Stimulated activated memory B cell treated with anti-CD40 and anti-IgM and Interleukin-4, amounts not matched to agents 10 μg/mL and 1 μg/mL and 100 μg/mL, for 72 hours (primary cell): ENCODE measurements around the gene FGD1.

Source experiments
- ATAC-seq: fragments of 150-1000 bp; cut with Tn5 transposase; 2 replicates; pipeline ENCODE4 v1.10.0; 2021
- H3K27ac Mint-ChIP-seq: one replicate; pipeline ENCODE4 v1.8.0; 2022; ENCODE audit warnings: mild to moderate bottlenecking, mixed read lengths
- H3K27me3 Mint-ChIP-seq: one replicate; pipeline ENCODE4 v1.8.0; 2022; ENCODE audit warnings: mixed read lengths
- H3K36me3 Mint-ChIP-seq: one replicate; pipeline ENCODE4 v1.8.0; 2022; ENCODE audit warnings: mixed read lengths
- H3K4me1 Mint-ChIP-seq: one replicate; pipeline ENCODE4 v1.8.0; 2022; ENCODE audit warnings: mixed read lengths
- H3K4me3 Mint-ChIP-seq: one replicate; pipeline ENCODE4 v1.8.0; 2022; ENCODE audit warnings: mild to moderate bottlenecking, moderate library complexity, mixed read lengths
- H3K9me3 Mint-ChIP-seq: one replicate; pipeline ENCODE4 v1.8.0; 2022; ENCODE audit warnings: mixed read lengths

The FGD1 gene

GRCh38 chrX:54435121-54435520 is 60.9 kb downstream of the FGD1 start:
- Mint-ChIP-seq H3K4me3 (no peak overlapping the region), H3K9me3 (no peaks in the 10 kb centered on the region), H3K4me1 (no peaks in the 10 kb centered on the region), H3K27me3 (no peaks in the 10 kb centered on the region), H3K36me3 (no peaks in the 10 kb centered on the region), H3K27ac (no peak overlapping the region)
- ATAC-seq = no peak

GRCh38 chrX:54430519-54430918 is 65.5 kb downstream of the FGD1 start:
- H3K27me3 Mint-ChIP-seq = no peaks in the 10 kb centered on the region
- H3K36me3 Mint-ChIP-seq = no peaks in the 10 kb centered on the region
- H3K9me3 Mint-ChIP-seq = no peaks in the 10 kb centered on the region
- H3K4me3 Mint-ChIP-seq = no peak overlapping the region
- H3K4me1 Mint-ChIP-seq = no peaks in the 10 kb centered on the region
- H3K27ac Mint-ChIP-seq = no peak overlapping the region
- peak; percentile 51 for ATAC-seq

GRCh38 chrX:54427837-54428424 is 68.1 kb downstream of the FGD1 start:
- Mint-ChIP-seq H3K36me3 (no peaks in the 10 kb centered on the region), H3K27me3 (no peaks in the 10 kb centered on the region), H3K4me1 (no peaks in the 10 kb centered on the region)

GRCh38 chrX:54423161-54423888 is 72.7 kb downstream of the FGD1 start:
- H3K4me1 Mint-ChIP-seq = no peaks in the 10 kb centered on the region
- no peaks in the 10 kb centered on the region for H3K36me3 Mint-ChIP-seq
- H3K27ac Mint-ChIP-seq = no peak overlapping the region
- no peak for ATAC-seq
- peaks cover 8% of the 10 kb centered on the region for H3K27me3 Mint-ChIP-seq
- no peak overlapping the region for H3K4me3 Mint-ChIP-seq
- H3K9me3 Mint-ChIP-seq = no peaks in the 10 kb centered on the region

More at GRCh38 chrX:54427837-54428424, 68.1 kb downstream of the FGD1 start:
- no peak overlapping the region for H3K4me3 Mint-ChIP-seq
- no peak for ATAC-seq
- H3K9me3 Mint-ChIP-seq = no peaks in the 10 kb centered on the region
- H3K27ac Mint-ChIP-seq = no peak overlapping the region

- peaks cover 9% of the 10 kb centered on the region for H3K27me3 Mint-ChIP-seq
- no peaks in the 10 kb centered on the region for H3K36me3 Mint-ChIP-seq
- H3K27ac Mint-ChIP-seq = no peak overlapping the region
- ATAC-seq = no peak
- no peaks in the 10 kb centered on the region for H3K9me3 Mint-ChIP-seq
- H3K4me3 Mint-ChIP-seq = no peak overlapping the region
- no peaks in the 10 kb centered on the region for H3K4me1 Mint-ChIP-seq
Measured at GRCh38 chrX:54422168-54422567, 73.9 kb downstream of the FGD1 start.

GRCh38 chrX:54419559-54420302 is 76.3 kb downstream of the FGD1 start:
- no peak for ATAC-seq
- Mint-ChIP-seq H3K4me3 (no peak overlapping the region), H3K27ac (no peak overlapping the region), H3K9me3 (no peaks in the 10 kb centered on the region), H3K27me3 (peaks cover 21% of the 10 kb centered on the region), H3K36me3 (no peaks in the 10 kb centered on the region), H3K4me1 (no peaks in the 10 kb centered on the region)

GRCh38 chrX:54416965-54417364 is 79.1 kb downstream of the FGD1 start:
- Mint-ChIP-seq H3K36me3 (no peaks in the 10 kb centered on the region), H3K27me3 (peaks cover 21% of the 10 kb centered on the region)
- ATAC-seq = no peak

GRCh38 chrX:54415534-54416350 is 80.3 kb downstream of the FGD1 start:
- H3K4me3 Mint-ChIP-seq = no peak overlapping the region
- H3K4me1 Mint-ChIP-seq = no peaks in the 10 kb centered on the region
- peaks cover 21% of the 10 kb centered on the region for H3K27me3 Mint-ChIP-seq
- no peaks in the 10 kb centered on the region for H3K9me3 Mint-ChIP-seq
- H3K27ac Mint-ChIP-seq = no peak overlapping the region
- no peak for ATAC-seq
- H3K36me3 Mint-ChIP-seq = no peaks in the 10 kb centered on the region

More at GRCh38 chrX:54416965-54417364, 79.1 kb downstream of the FGD1 start:
- no peak overlapping the region for H3K4me3 Mint-ChIP-seq
- no peaks in the 10 kb centered on the region for H3K4me1 Mint-ChIP-seq
- H3K9me3 Mint-ChIP-seq = no peaks in the 10 kb centered on the region
- H3K27ac Mint-ChIP-seq = no peak overlapping the region

GRCh38 chrX:54413753-54414152 is 82.3 kb downstream of the FGD1 start:
- H3K4me1 Mint-ChIP-seq = no peaks in the 10 kb centered on the region
- no peak overlapping the region for H3K4me3 Mint-ChIP-seq
- H3K9me3 Mint-ChIP-seq = no peaks in the 10 kb centered on the region
- no peaks in the 10 kb centered on the region for H3K36me3 Mint-ChIP-seq
- ATAC-seq = no peak
- no peak overlapping the region for H3K27ac Mint-ChIP-seq
- H3K27me3 Mint-ChIP-seq = peaks cover 17% of the 10 kb centered on the region

- H3K4me1 Mint-ChIP-seq = no peaks in the 10 kb centered on the region
- ATAC-seq = no peak
Measured at GRCh38 chrX:54411732-54412131, 84.3 kb downstream of the FGD1 start.

GRCh38 chrX:54407266-54407665 is 88.8 kb downstream of the FGD1 start:
- H3K36me3 Mint-ChIP-seq = no peaks in the 10 kb centered on the region
- H3K4me3 Mint-ChIP-seq = no peak overlapping the region
- peaks cover 11% of the 10 kb centered on the region for H3K27me3 Mint-ChIP-seq
- H3K27ac Mint-ChIP-seq = no peak overlapping the region
- H3K4me1 Mint-ChIP-seq = no peaks in the 10 kb centered on the region
- no peak for ATAC-seq
- no peaks in the 10 kb centered on the region for H3K9me3 Mint-ChIP-seq

More at GRCh38 chrX:54411732-54412131, 84.3 kb downstream of the FGD1 start:
- Mint-ChIP-seq H3K9me3 (no peaks in the 10 kb centered on the region), H3K36me3 (no peaks in the 10 kb centered on the region), H3K27ac (peak overlapping the region; percentile 13), H3K27me3 (peaks cover 11% of the 10 kb centered on the region), H3K4me3 (no peak overlapping the region)

GRCh38 chrX:54397113-54397512 is 98.9 kb downstream of the FGD1 start:
- Mint-ChIP-seq H3K9me3 (peaks cover 3% of the 10 kb centered on the region), H3K27me3 (peaks cover 9% of the 10 kb centered on the region), H3K4me1 (no peaks in the 10 kb centered on the region), H3K36me3 (no peaks in the 10 kb centered on the region), H3K4me3 (no peak overlapping the region), H3K27ac (no peak overlapping the region)
- ATAC-seq = no peak
